Measurements from ENCODE around the gene TRIM59. TPM values are rescaled to one million over a fixed set of nuclear protein-coding genes. Genes with fewer than 3 reads are reported as not detected.

The TRIM59 gene
- polyA plus RNA-seq, 1 of the 3 experiments (the other 2 are of a cell fraction): 4.1 TPM

DNA sequence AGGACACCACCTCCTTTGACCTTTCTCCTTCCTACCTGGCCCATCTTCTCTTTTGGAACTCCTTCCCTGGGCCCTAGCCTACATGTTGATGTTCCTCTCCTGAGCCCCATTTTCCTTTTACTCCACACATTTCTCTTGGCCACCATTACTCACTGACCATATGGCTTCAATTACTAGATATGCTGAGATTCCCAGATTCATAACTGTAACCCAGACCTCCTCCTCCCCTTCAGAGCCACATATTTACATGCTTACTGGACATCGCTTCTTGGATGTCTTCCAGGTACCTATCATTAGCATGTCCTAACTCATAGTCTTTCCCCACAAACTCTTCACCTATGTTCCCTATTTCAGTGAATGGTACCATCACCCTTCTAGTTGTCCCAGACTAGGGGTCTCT lies 24.4 kb upstream of the TRIM59 start (continued):
- TF ChIP-seq, protein P1, sequence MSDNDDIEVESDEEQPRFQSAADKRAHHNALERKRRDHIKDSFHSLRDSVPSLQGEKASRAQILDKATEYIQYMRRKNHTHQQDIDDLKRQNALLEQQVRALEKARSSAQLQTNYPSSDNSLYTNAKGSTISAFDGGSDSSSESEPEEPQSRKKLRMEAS (IDR thresholded peaks at IDR 0.05; ENCODE audit: low read depth): no peak; the same call in 1 of the 2 replicates
- TF ChIP-seq, protein P2, sequence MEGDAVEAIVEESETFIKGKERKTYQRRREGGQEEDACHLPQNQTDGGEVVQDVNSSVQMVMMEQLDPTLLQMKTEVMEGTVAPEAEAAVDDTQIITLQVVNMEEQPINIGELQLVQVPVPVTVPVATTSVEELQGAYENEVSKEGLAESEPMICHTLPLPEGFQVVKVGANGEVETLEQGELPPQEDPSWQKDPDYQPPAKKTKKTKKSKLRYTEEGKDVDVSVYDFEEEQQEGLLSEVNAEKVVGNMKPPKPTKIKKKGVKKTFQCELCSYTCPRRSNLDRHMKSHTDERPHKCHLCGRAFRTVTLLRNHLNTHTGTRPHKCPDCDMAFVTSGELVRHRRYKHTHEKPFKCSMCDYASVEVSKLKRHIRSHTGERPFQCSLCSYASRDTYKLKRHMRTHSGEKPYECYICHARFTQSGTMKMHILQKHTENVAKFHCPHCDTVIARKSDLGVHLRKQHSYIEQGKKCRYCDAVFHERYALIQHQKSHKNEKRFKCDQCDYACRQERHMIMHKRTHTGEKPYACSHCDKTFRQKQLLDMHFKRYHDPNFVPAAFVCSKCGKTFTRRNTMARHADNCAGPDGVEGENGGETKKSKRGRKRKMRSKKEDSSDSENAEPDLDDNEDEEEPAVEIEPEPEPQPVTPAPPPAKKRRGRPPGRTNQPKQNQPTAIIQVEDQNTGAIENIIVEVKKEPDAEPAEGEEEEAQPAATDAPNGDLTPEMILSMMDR (IDR thresholded peaks at IDR 0.05): no peak
- TF ChIP-seq TAF1 (IDR thresholded peaks at IDR 0.05; ENCODE audit: borderline replicate concordance, low read depth, low read length) (no peak), MXI1 (IDR thresholded peaks at IDR 0.05; ENCODE audit: low read depth, low read length) (no peak)

DNA sequence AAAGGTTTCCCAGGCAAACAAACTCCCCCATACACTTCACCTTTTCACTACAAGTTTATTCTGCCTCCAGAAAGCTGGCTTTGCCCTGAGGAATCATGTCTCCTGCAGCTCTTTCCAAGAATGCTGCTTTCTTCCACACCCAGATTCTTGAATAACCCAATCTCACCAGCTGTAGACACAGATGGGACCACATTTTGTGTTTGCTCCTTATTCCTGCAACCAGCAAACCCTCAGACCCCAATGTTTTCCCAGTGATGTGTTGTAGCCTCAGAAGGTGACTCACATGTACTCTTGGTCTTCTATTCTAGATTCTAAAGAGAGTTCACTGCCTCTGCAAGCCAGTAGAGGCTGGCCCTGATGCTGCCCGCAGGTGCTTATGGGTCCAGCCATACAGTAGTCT lies 23.6 kb upstream of the TRIM59 start:
- DNase-seq: no peak
- Histone ChIP-seq H3K9me3 (no peaks in the 10 kb centered on the region), H3K27ac (ENCODE audit: low read depth in 2 of 2, low read length in 1 of 2) (peak overlapping the region; percentile 80 to 98; a peak in 3 of 4 replicates), H3F3A (replicated peaks; ENCODE audit: insufficient read depth) (peaks cover 41% of the 10 kb centered on the region), H3K4me2 (peak overlapping the region; percentile 64), H3K9ac (no peak overlapping the region; the same call in 1 of the 2 replicates), H4K20me1 (ENCODE audit: insufficient read depth) (no peaks in the 10 kb centered on the region), H3K4me1 (ENCODE audit: control insufficient read depth in 1 of 2, insufficient read depth in 2 of 2, low read depth in 1 of 2, low read length in 1 of 2) (peaks cover 22 to 23% of the 10 kb centered on the region in 2 experiments), H3K79me2 (ENCODE audit: insufficient read depth) (no peaks in the 10 kb centered on the region), H3K4me3 (ENCODE audit: low read depth in 2 of 2, low read length in 1 of 2) (no peak overlapping the region), H3K27me3 (ENCODE audit: insufficient read depth) (no peaks in the 10 kb centered on the region), H3K36me3 (replicated peaks in 1 of 2; ENCODE audit: control insufficient read depth in 1 of 2, insufficient read depth in 2 of 2, low read length in 1 of 2) (no peaks in the 10 kb centered on the region), H2AFZ (ENCODE audit: low read depth) (peak overlapping the region; percentile 57; the same call in 1 of the 2 replicates), H3K9me2 (no peaks in the 10 kb centered on the region)
- CTCF ChIA-PET: interaction anchor here (0.7 to 1.0 kb wide), 2 partner anchors 9 to 445 kb away, joined by 3 read pairs; no protein-coding TSS in a partner anchor
- TF ChIP-seq TAF1 (IDR thresholded peaks at IDR 0.05; ENCODE audit: borderline replicate concordance, low read depth, low read length): no peak
- TF ChIP-seq GABPA (IDR thresholded peaks at IDR 0.05; ENCODE audit: low read depth): no peak
- 0 out of 2 replicates have a peak, but pooled peaks have one; percentile 5 for TF ChIP-seq FOSL2 (IDR thresholded peaks at IDR 0.05; ENCODE audit: borderline replicate concordance, low read depth)
- WGBS (ENCODE audit: low lambda C conversion rate): no CpG with 5 or more reads among the region's 1 CpG
- POLR2A ChIA-PET: no interaction called here

DNA sequence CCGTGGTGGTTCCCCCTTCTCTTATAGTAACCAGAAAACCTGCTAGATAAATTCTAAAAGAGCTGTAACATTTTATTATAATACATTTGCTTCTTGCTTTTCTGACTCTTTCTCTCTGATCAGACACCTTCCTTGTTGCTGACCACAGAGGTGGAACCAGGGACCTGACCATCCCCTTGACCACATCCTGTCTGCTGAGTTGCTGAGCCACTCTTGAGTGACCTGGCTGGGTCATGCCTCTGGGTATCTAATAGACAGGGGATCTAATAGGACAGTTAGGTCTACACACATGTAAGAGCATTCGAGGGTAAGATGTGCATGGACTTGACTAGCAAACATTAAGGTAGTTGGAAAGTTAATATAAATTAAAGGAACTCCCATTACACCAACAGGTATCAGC lies 22.8 kb upstream of the TRIM59 start:
- TF ChIP-seq YY1 (IDR thresholded peaks at IDR 0.05; ENCODE audit: low read depth) (no peak), CHD2 (IDR thresholded peaks at IDR 0.05; ENCODE audit: low read length, partially characterized antibody) (no peak)
- no peak overlapping the region for H3K4me2 ChIP-seq
- no peak overlapping the region for H2AFZ ChIP-seq (ENCODE audit: low read depth)
- no peak overlapping the region for H3K27ac ChIP-seq (ENCODE audit: low read depth in 2 of 2, low read length in 1 of 2)
- no peaks in the 10 kb centered on the region for H3K27me3 ChIP-seq (ENCODE audit: insufficient read depth)
- H3F3A ChIP-seq (replicated peaks; ENCODE audit: insufficient read depth): peaks cover 39% of the 10 kb centered on the region
- ChIA-PET POLR2A (no interaction called here), CTCF (no interaction called here)
- 59% methylated on average over 2 of the region's 2 CpGs for WGBS (ENCODE audit: low lambda C conversion rate)
- H3K4me1 ChIP-seq (ENCODE audit: control insufficient read depth in 1 of 2, insufficient read depth in 2 of 2, low read depth in 1 of 2, low read length in 1 of 2): peaks cover 18 to 22% of the 10 kb centered on the region in 2 experiments
- no peaks in the 10 kb centered on the region for H3K79me2 ChIP-seq (ENCODE audit: insufficient read depth)
- no peaks in the 10 kb centered on the region for H3K9me3 ChIP-seq
- H3K9ac ChIP-seq: no peak overlapping the region
- no peaks in the 10 kb centered on the region for H3K36me3 ChIP-seq (replicated peaks in 1 of 2; ENCODE audit: control insufficient read depth in 1 of 2, insufficient read depth in 2 of 2, low read length in 1 of 2)
- no peak for DNase-seq
- H4K20me1 ChIP-seq (ENCODE audit: insufficient read depth): no peaks in the 10 kb centered on the region
- H3K4me3 ChIP-seq (ENCODE audit: low read depth in 2 of 2, low read length in 1 of 2): no peak overlapping the region
- H3K9me2 ChIP-seq: no peaks in the 10 kb centered on the region
